Stimulated activated CD8-positive, alpha-beta memory T cell treated with anti-CD3 and anti-CD28 coated beads, Interleukin-15, amount 100 ng/mL, for 24 hours (primary cell): ENCODE results near the gene GLIS1.
A peak's percentile ranks its signal among the peaks of the same experiment; 100 is the strongest.
"Not testable (repeated sequence)": the region's sequence is repeated elsewhere in the genome, so short reads cannot be mapped to it uniquely, and the experiment has no call there.

Source experiments
- DNase-seq: peaks from one replicate; pipeline ENCODE4 v3.0.0-alpha.2; 2020; ENCODE audit warnings: low read depth

Gene GLIS1

DNA sequence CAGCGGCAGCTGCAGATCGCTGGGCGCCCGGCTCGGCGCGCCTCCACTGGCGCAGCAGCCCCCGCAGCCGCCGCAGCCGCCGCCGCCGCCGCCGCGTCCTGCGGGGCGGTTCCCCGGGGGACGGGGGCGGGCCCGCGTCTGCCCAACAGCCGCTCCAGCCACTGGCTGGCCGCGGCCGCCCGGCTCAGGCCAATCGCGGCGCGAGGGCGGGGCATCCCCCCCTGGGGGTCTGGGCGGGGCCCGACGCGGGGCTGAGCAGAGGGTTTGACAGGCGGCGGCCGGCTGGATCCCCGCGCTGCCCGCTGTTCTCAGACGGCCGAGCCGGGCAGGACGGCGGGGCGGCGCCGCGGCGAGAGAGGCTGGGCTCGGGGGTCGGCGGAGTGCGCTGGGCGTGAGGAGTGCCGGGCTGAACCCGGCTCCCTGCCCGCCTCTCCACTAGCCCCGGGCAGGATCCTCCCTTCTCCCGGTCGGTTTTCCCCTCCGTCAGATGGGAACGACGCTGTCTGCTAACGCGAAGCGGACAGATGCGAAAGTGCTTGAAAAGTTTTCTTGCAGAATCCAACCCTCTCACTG lies at the start of gene GLIS1:
Gene GLIS1, minus strand, starts transcription at position 56 of the 573 bp plus-strand sequence. CDS start 1,100 bp downstream, outside the sequence.
- DNase-seq = peak; percentile 21

GRCh38 chr1:53787655-53788054 lies 48.7 kb upstream of the GLIS1 start:
- DNase-seq = no peak

DNA sequence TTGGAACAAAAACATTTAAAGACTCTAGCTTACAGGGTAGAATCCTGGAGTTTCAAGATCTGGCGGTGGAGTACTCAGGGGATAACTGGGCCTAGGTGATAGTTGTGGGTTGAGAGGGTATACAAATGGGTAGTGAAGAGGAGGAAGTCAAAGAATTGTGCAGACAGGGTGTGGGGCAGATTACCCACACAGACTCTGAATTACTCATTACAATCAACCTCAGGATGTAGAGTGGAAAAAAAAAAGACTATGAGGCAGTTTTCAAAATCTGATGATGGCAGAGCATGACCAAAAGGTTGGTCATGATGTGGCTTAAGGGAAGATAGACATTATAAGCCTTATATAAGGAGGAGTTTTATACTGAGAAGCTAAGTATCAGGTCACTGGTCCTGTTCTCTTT lies 44.1 kb upstream of the GLIS1 start:
- DNase-seq = no peak

GRCh38 chr1:53781654-53782053 lies 42.7 kb upstream of the GLIS1 start:
- DNase-seq = no peak

- no peak for DNase-seq
Measured at GRCh38 chr1:53777272-53777671, 38.3 kb upstream of the GLIS1 start.

GRCh38 chr1:53771648-53772047 lies 32.7 kb upstream of the GLIS1 start:
- DNase-seq = no peak

DNA sequence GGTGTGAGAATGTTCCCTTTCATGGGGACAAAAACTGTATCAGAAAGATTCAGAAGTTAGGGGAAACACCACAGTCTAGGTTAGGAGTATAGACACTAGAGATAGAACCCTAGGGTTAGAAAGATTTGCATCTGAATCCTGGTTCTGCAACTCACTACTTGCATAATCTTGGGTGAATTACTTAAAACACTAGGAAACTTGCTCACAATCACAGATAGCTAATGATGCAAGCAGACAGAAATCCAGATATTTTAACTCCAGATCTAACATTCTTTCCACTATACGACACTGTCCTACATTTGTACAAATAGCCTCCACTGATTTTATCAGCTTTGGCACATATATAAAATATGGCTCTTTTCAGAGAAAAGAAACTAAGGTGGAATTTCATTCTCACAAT lies 30.8 kb upstream of the GLIS1 start:
- DNase-seq = no peak

DNA sequence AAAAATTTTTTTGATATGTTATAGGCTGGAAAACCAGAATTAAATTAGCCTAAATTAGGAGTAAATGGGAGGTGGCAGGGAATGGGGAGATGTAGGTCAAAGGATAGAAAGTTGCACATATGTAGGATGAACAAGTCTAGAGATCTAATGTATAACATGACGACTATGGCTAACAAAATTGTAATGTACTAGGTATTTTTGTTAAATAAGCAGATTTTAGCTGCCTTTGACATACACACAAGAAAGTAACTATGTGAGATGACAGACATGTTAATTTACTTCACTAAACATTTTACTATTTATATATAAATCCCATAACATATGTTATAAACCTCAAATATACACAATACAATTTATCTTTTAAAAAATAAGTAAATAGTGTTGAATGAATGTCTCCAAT lies 30.2 kb upstream of the GLIS1 start:
- no peak for DNase-seq

GRCh38 chr1:53766831-53767405 lies 28.0 kb upstream of the GLIS1 start:
- DNase-seq = no peak

DNA sequence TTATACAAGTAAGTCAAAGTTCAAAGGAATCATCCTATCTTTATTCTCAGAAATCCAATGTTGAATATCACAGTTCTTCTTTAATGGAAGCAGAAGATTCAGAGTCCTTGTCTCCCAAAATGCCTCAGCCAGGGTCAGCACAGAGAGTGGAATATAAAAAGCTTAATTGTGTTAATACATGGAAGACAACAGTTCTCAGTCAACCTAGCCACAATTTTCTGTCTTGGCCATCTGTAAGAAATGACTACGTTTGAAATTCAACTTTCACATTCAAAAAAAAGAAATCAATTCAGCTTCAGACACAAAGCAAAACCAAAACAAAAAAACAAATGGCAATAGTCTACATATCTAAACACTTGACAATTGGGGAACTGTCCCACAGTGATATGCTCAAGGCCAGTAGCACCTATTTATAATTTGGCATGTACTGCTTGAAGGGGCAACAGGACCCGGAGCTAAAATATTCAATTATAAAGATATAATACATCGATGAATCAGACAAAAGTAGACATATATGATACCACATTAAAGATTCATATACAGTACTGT lies 27.3 kb upstream of the GLIS1 start:
- DNase-seq = no peak

- no peak for DNase-seq
Measured at GRCh38 chr1:53765657-53766056, 26.7 kb upstream of the GLIS1 start.

- no peak for DNase-seq
Measured at GRCh38 chr1:53763911-53764310, 24.9 kb upstream of the GLIS1 start.

- no peak for DNase-seq
Measured at GRCh38 chr1:53763461-53763860, 24.5 kb upstream of the GLIS1 start.

GRCh38 chr1:53760497-53760896 lies 21.5 kb upstream of the GLIS1 start:
- not testable (repeated sequence) for DNase-seq

DNA sequence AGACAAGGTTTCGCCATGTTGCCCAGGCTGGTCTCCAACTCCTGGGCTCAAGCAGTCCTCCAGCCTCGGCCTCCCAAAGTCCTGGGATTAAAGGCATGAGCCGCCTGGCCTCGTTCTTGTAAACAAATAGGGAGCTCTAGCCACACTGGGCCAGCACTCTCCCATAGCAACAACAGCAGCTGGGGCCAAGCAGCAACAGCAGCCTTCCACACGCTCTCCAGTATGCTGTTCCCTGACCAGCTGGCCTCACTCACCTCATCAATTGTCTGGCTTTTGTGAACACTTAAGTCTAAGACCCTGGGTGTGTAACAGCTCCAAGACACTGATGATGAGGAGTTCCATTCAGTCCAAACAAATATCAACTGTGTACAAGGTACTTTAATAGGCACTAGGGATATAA lies 16.9 kb upstream of the GLIS1 start:
- no peak for DNase-seq

GRCh38 chr1:53754484-53755312 lies 15.7 kb upstream of the GLIS1 start:
- no peak for DNase-seq

DNA sequence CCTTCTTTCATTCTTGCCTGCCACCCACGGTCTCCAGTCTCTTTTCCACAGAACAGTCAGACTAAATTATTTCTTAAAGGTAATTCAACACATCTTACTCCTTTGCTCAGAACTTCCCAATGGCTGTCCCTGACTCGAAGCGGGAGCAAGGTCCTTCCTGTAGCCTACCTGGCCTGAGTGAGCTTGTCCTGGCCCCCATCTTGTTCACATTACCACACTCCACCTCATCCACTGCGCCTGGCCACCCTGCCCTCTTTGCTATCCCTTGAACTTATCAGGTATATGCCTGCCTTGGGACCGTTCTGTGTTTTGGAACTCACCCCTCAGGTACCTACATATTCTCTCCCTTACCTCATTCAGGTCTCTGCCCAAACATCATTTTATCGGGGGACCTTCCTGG lies 13.3 kb upstream of the GLIS1 start:
- DNase-seq = no peak

DNA sequence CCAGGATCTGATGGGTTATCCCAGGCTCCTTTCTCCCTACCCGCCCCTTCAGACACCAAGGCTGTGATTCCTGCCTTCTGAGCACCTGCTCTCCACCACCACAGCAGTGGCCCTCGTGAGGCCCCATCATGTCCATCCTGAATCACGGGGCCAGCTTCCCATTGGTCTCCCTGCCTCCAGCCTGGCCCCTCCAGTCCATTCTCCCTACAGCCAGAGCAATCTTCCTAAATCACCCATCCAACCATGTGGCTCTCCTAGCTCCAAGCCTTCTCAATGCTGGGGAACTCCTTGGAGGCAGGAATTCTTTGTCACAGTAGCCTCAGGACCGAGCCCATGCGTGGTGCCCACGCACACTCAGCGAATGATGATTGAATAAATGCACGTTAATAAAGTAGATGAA lies 8.9 kb upstream of the GLIS1 start:
- no peak for DNase-seq

GRCh38 chr1:53740621-53741105 lies 1.7 kb upstream of the GLIS1 start:
- no peak for DNase-seq

DNA sequence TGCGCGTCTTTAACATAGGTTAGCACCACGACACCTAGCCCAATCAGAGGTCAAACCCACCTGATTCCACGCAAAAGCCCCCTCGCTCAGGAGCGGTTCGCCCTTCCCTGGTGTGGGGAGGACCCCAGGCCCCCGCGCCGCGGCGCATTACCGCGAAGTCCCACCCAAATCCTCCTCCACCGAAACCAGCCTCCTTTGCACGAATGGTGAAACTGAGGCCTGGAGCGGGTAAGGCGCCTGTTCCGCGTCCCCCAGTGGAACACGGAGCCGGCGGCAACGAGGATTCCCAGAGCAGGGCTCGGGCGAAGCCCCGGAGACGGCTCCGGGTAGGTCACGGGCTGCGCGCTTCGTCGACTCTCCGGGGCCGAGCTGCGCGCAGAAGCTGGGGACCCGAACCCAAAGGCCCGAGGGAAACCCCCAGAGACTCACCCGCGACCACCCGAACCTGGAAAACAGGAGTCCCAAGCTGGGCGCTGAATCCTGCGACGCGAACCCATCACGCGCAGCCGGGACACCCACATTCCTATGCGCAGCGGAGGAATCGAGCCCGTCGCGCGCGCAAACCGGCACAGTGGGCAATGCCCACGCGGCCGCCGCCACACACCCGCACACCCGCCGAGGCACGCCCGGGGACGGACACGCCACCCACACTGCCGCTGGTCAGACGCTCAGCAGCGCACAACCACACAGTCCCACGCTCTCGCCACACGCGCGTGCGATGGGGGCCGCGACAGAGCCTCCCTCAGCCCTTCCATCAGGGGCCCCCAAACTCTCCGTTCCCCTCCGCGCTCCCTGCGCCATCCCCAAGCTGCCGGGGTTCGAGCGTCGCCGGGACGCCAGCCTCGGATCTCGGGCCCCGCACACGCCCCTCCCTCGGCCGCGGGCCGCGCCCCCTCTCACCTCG lies 507 bp downstream of the GLIS1 start:
- no peak for DNase-seq

- DNase-seq = no peak
Measured at GRCh38 chr1:53737648-53738204, 1.2 kb downstream of the GLIS1 start.

DNA sequence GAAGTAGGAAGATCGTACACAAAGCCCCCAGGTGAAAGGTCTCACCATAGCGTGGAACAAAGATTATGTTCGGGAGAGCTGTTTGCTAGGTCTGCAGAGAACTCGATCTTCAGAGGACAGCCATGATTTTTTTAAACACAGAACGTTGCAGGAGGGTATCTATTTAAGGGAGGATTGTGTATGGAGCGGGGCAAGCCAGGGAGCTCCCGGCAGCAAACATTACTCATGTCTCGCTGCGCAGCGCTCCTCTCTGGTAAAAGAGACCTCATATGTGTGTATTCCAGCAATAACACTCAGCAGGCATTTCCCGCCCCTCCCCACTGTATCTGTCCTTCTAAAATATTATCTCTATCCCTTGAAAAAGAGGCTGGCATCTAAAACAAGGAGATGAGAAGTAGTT lies 2.7 kb downstream of the GLIS1 start:
- no peak for DNase-seq
